GM21447 (cell line): ENCODE measurements around the gene GRIN3B.

ENCODE experiments used
- ATAC-seq: cut with Tn5 transposase; IDR thresholded peaks from one replicate; pipeline ENCODE4 v1.9.1; 2021; ENCODE audit not compliant: unreplicated experiment

GRIN3B gene

GRCh38 chr19:990746-991145 is 9.5 kb upstream of the GRIN3B start:
- ATAC-seq: no peak

DNA sequence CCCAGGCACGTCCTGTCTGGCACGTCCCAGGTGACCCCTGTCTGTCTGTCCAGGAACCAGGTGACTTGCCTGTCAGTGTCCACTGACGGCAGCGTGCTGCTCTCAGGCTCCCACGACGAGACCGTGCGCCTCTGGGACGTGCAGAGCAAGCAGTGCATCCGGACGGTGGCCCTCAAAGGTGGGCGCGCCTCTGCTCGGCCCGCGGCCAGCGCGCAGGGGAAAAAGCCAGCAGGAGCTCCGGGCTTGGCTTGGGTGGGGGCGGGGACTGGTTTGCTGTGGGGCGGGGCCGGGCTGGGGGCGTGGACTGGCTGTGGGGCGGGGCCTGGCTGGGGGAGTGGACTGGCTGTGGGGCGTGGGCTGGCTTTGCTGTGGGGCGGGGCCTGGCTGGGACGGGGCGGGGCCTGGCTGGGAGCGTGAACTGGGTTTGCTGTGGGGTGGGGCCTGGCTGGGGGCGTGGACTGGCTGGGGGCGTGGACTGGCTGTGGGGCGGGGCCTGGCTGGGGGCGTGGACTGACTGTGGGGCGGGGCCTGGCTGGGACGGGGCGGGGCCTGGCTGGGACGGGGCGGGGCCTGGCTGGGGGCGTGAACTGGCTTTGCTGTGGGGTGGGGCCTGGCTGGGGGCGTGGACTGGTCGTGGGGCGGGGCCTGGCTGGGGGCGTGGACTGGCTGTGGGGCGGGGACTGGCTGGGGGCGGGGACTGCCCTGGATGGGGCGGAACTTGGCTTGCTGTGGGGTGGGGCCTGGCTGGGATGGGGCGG is 8.9 kb upstream of the GRIN3B start:
- no peak for ATAC-seq

DNA sequence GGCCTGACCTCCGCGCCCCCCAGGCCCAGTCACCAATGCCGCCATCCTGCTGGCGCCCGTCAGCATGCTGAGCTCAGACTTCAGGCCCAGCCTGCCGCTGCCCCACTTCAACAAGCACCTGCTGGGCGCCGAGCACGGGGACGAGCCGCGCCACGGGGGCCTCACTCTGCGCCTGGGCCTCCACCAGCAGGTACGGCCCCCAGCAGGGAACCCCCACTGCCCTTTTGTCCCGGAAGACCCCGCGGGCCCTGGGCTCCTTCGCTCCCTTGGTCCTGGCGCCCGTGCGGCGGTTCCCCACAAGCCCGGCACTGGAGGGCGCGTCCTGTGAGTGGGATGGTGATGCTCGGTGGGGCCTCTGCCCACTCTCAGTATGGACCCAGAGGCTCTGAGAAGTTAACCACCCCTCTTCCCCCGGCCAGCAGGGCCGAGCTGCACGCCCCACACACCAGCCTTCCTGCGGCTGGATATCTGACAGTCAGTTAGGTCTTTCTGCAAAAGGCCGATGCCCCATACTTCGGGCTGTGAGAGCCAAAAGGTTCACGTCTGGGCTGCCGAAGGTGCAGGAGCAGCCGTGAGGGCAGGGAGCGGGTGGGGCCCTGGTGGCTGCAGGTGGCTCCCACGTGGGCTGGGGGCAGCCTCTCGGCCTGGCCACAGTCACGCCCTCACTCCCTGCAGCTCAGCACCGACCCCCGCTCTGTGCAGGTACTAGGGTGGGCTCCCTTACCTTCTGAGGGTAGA is 8.1 kb upstream of the GRIN3B start:
- no peak for ATAC-seq

GRCh38 chr19:992670-993055 is 7.6 kb upstream of the GRIN3B start:
- ATAC-seq: no peak

- ATAC-seq: no peak
Observed at GRCh38 chr19:993361-993830, 6.8 kb upstream of the GRIN3B start.

DNA sequence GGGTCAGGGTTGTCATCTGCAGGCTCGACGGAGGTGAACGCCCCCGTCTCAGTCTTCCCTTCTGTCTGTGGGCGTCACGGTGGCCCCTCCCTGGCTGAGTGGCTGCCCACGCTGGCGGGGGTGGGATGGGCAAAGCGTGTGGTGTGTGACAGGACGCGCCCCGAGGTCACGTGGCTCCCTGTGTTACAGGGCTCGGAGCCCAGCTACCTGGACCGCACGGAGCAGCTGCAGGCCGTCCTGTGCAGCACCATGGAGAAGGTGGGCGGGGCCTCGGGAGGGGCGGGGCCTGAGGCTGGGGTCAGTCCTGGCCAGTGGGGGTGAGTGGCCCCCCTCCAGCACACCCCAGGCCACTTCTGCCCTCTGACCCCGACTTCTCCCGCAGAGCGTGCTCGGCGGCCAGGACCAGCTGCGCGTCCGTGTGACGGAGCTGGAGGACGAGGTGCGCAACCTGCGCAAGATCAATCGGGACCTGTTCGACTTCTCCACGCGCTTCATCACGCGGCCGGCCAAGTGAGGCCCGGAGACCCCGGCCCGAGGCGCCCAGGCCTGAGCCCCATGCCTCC is 6.3 kb upstream of the GRIN3B start:
- no peak for ATAC-seq

GRCh38 chr19:994516-994915 is 5.7 kb upstream of the GRIN3B start:
- no peak for ATAC-seq

GRCh38 chr19:995051-995827 is 5.0 kb upstream of the GRIN3B start:
- no peak for ATAC-seq

DNA sequence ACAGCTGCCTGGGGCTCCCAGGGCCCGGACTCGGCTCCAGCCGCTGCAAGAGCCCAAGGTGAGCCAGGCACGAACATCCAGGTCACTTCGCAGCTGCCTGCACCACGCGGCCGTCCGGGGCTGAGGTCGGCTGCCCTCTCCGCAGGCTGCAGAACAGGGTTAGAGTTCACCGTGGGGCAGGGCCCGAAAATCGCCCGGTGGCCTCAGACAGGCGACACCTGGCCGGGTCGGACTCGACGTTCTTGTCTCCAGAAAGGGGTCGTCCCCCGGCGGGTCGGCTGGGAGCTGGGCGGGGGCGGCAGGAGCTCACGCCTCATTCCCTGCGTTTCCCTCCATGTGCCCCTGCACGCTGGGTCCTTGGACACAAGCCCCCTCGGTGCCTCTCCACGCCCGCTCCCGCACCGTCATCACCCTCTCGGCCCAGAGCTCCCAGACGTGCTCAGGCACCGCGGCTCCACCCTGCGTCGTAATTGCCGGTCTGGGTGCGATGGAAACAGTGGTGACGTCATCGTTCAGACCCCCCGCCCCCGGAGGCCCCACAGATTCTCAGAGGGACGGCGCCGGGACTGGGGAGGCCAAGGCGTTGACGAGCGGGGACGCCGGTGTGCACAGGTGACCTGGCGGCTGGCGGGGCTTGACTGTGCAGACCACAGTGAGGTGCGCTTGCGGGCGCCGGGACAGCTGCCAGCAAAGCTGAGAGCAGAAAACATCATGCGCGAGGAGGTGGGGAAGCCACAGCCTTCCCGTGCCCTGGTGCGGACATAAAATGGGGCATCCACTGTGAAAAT is 4.0 kb upstream of the GRIN3B start:
- no peak for ATAC-seq

- ATAC-seq: no peak
Observed at GRCh38 chr19:998064-998463, 2.2 kb upstream of the GRIN3B start.

GRCh38 chr19:999379-999719 is 870 bp upstream of the GRIN3B start:
- ATAC-seq: no peak

DNA sequence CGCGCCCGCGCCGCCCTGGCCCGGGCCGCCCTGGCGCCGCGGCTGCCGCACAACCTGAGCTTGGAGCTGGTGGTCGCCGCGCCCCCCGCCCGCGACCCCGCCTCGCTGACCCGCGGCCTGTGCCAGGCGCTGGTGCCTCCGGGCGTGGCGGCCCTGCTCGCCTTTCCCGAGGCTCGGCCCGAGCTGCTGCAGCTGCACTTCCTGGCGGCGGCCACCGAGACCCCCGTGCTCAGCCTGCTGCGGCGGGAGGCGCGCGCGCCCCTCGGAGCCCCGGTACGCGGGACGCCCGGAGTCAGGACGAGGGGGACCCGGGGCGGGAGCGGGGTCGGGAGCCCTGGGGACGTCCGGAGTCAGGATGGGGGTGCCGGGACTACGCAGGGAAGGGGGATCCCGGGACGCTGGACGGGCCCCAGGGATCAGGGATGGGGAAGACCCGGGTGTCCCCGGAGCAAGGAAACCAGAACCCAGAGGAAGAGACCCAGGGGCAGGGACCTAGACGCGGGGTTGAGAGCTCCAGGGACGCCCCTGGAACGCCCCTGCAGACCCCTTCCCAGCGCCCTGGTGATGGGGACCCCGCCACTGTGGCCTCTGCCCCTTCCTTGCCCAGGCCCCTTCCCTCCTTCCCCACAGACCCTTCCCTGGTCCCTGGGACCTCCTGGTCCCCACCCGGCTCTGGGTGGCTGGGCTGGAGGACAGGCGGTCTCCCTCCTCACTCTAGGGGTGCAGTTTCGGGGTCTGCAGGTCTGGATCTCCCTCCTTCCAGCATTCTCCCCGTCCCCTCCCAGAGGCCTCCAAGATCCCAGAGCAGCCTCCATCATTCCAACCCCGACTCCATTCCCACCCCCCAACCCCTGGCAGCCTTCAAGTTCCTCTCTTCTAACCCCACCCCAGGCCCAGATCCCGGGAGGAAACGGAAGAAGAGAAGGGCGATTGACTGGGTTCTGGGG is 645 bp downstream of the GRIN3B start:
- no peak for ATAC-seq

DNA sequence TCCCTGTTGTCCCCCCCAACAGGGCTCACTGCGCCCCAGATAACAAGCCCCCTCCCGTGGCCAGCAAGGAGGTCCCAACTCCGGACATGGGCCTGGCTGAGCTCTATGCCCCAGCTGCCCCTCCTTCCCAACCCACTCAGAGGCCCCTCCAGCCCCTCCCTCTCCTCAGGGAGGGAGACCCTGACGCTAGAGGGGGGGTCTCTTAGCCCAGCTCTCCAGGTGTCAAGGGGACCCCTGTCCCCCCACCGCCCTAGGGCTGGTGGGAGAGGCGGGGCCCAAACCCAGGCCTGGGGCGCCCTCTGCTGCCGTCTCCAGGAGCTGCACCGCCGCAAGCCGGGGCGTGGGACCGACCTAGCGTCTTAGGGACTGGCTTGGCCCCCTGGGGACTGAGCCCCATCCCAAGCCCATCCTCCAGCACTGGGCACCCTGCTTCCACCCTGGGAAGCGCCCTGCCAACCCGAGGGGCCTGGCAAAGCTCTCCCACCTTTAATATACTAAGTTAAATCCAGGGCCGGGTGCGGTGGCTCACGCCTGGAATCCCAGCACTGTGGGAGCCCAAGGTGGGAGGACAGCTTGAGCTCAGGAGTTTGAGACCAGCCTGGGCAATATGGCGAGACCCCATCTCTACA is 1.4 kb downstream of the GRIN3B start:
- ATAC-seq: no peak

DNA sequence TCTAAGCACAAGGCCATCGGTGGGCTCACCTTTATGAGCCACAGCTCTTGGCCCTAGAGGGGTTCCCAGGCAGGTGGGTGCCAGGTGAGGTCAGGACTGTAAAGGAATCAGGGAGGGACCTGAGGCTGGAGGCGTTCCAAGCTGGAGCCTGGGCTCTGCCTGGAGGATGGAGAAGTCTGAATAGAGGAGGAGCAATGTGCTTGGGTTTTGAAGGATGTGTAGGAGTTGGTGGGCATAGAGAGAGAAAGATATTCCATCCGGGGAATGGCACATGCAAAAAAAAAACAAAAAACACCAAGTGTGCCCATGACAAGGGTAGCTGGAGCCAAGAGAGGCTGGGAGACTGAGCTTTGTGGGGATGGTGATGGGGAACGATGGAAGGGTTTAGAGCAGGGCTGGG is 2.4 kb downstream of the GRIN3B start:
- no peak for ATAC-seq

DNA sequence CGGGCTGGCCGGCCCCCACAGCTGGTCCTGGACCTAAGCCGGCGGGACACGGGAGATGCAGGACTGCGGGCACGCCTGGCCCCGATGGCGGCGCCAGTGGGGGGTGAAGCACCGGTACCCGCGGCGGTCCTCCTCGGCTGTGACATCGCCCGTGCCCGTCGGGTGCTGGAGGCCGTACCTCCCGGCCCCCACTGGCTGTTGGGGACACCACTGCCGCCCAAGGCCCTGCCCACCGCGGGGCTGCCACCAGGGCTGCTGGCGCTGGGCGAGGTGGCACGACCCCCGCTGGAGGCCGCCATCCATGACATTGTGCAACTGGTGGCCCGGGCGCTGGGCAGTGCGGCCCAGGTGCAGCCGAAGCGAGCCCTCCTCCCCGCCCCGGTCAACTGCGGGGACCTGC is 3.1 kb downstream of the GRIN3B start:
- no peak for ATAC-seq

DNA sequence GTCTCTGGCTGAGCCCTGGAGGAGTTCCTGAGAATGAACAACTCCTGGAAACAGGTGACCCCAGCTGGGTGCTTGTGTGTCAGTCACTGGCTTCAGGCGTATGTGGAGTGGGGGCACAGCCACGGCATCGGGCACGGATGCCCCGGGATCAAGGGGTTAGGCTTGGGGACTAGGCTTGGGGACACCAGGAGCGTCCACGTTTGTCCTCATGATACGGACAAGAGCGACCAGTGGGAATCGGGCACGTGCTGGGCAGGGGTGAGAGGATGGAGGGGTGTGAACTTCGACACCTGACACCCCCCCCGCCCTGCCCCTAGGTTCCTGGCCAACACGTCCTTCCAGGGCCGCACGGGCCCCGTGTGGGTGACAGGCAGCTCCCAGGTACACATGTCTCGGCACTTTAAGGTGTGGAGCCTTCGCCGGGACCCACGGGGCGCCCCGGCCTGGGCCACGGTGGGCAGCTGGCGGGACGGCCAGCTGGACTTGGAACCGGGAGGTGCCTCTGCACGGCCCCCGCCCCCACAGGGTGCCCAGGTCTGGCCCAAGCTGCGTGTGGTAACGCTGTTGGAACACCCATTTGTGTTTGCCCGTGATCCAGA is 4.1 kb downstream of the GRIN3B start:
- no peak for ATAC-seq

GRCh38 chr19:1004803-1005664 is 4.8 kb downstream of the GRIN3B start:
- no peak for ATAC-seq
